Measurements from ENCODE around the gene ADCK2.
"Not testable (repeated sequence)": the region's sequence is repeated elsewhere in the genome, so short reads cannot be mapped to it uniquely, and the experiment has no call there.

Gene ADCK2

DNA sequence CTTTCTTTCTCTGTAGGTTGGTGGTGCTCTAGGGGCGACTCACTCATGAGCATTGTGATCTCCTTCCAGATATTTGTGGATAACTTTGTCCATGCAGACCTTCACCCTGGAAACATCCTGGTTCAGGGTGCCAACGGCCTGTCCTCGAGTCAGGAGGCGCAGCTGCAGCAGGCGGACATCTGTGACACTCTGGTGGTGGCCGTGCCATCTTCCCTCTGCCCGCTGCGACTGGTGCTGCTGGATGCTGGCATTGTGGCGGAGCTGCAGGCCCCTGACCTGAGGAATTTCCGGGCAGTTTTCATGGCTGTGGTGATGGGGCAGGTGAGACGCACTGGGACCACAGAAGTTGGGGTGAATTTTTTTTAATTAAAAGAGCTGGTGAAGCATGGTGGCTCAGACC is 14.2 kb downstream of the ADCK2 start:
- Mint-ChIP-seq H3K9me3 (no peaks in the 10 kb centered on the region), H3K36me3 (peaks cover 30 to 55% of the 10 kb centered on the region in 2 donors)

DNA sequence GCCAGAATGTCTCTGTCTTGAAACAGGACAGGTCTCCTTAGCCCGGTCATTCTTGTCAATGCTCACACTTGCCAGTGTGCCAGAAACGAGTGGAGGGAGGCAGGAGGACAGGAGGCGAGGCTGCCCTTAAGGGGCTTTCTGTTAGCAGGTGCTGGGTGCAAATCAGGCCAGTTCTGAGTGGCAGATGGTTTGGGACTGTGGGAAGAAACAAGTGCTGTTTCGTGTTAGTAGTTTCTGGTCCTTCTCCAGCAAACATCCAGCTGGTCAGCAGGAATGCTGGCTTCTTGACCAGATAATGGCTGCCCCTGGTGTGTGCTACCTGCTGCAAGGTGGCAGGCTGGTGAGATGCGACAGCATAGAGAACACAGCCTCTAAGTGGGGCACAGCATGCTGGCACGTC is 15.6 kb downstream of the ADCK2 start:
- Mint-ChIP-seq H3K9me3 (no peaks in the 10 kb centered on the region), H3K4me3 (no peak overlapping the region), H3K36me3 (peaks cover 26 to 54% of the 10 kb centered on the region in 2 donors), H3K27me3 (no peaks in the 10 kb centered on the region), H3K27ac (peak overlapping the region; percentile 42), H3K4me1 (peaks cover 0 to 3% of the 10 kb centered on the region in 2 donors)
- no peak for ATAC-seq (replicated peaks)
- no peak for DNase-seq

More for the DNA sequence above, 14.2 kb downstream of the ADCK2 start:
- Mint-ChIP-seq H3K4me3 (no peak overlapping the region), H3K27ac (no peak overlapping the region), H3K4me1 (peaks cover 0 to 3% of the 10 kb centered on the region in 2 donors), H3K27me3 (no peaks in the 10 kb centered on the region)
- DNase-seq (no peak), ATAC-seq (replicated peaks) (no peak)

DNA sequence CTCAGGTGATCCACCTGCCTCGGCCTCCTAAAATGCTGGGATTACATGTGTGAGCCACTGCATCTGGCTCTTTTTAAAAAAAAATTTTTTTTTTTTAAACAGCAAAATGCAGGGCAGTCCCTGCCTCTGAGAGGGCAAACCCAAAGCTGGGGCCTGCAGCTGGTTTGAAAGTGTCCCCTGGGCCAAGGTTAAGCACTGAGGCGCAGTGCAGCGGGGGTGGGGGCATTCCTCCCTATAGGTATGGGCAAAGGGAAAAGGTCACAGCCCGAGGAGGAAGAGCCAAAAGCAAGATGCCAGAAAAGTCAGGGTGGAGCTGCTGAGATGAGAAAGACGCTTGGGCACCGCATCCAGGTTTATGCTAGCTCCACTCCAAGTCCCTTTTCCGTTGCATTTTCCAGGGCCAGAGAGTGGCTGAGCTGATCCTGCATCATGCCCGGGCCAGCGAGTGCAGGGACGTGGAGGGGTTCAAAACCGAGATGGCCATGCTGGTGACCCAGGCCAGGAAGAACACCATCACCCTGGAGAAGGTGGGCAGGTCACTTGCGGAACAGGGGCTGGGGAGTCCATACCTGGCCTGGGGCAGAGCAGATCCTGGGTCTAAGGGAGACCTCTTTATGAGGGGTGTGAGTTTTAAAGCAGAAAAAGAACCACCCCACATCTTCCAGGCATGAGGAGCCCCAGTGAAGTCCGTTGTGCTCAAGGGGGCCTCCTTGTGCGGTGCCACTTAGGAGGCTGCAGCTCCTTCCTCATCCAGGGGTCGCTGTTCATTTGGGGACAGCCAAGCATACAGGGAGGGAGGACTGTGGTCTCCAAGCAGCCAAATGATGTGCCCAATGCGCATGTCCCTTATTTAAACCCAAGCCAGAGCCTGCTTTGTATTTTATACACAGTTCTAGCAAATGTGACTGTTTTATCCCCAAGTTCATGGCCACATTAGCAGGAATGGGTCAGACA is 16.7 kb downstream of the ADCK2 start:
- Mint-ChIP-seq H3K4me3 (no peak overlapping the region), H3K9me3 (no peaks in the 10 kb centered on the region), H3K36me3 (peaks cover 23 to 47% of the 10 kb centered on the region in 2 donors), H3K4me1 (peaks cover 0 to 3% of the 10 kb centered on the region in 2 donors), H3K27me3 (no peaks in the 10 kb centered on the region), H3K27ac (no peak overlapping the region)
- ATAC-seq (replicated peaks), result peak in 1 of 2 donors; percentile 61
- DNase-seq, result no peak

DNA sequence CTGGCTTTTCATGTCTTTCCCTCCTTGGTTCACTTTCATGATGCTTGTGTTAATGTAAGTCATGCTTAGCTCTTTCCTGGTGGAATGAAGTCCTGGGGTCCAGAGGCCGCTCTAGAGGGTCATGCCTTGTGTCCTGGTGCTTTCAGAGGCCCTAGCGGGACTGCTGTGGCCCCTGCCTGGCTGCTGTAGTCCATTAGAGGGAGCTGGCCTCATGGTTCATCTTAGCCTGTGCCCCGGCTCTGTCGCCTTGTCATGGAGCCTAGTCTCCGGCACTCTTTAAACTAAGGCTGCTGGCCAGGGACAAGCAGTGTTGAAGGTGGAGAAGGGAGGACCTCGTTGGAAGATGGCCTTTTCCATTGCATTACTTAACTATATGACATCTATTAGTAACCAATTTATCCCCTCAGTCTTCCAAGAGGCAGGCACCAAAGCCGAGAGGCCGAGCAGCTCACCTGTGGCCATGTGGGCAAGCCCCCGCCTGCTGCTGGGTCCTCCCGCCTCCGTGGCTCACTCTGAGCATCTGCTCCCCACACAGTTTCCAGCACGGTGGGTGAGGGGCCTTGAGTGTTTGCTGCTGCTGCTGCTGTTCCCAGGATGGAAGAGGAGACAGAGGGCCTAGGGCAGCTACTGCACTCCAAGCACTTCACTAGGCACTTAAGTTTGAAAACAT is 18.8 kb downstream of the ADCK2 start:
- H3K4me3 Mint-ChIP-seq, result no peak overlapping the region
- no peak for ATAC-seq (replicated peaks)
- H3K36me3 Mint-ChIP-seq, result peaks cover 18 to 40% of the 10 kb centered on the region in 2 donors
- no peaks in the 10 kb centered on the region for H3K9me3 Mint-ChIP-seq
- peaks cover 7 to 10% of the 10 kb centered on the region in 2 donors for H3K4me1 Mint-ChIP-seq
- DNase-seq, result no peak
- no peaks in the 10 kb centered on the region for H3K27me3 Mint-ChIP-seq
- no peak overlapping the region for H3K27ac Mint-ChIP-seq

DNA sequence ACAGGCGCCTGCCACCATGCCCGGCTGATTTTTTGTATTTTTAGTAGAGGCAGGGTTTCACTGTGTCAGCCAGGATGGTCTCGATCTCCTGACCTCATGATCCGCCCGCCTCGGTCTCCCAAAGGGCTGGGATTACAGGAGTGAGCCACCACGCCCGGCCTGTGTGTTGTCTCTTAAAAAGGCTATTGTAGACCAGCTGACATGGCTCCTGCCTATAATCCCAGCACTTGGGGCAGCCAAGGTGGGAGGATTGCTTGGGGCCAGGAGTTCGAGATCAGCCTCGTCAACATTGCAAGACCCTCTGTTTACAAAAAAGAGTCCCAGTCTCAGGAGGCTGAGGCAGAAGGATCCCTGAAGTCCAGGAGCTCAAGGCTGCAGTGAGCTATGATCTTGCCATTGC is 21.1 kb downstream of the ADCK2 start:
- H3K4me3 Mint-ChIP-seq; ATAC-seq (replicated peaks); H3K27me3 Mint-ChIP-seq; H3K9me3 Mint-ChIP-seq; H3K27ac Mint-ChIP-seq; DNase-seq: not testable (repeated sequence)
- peaks cover 14 to 44% of the 10 kb centered on the region in 2 donors for H3K36me3 Mint-ChIP-seq
- peaks cover 16 to 28% of the 10 kb centered on the region in 2 donors for H3K4me1 Mint-ChIP-seq

DNA sequence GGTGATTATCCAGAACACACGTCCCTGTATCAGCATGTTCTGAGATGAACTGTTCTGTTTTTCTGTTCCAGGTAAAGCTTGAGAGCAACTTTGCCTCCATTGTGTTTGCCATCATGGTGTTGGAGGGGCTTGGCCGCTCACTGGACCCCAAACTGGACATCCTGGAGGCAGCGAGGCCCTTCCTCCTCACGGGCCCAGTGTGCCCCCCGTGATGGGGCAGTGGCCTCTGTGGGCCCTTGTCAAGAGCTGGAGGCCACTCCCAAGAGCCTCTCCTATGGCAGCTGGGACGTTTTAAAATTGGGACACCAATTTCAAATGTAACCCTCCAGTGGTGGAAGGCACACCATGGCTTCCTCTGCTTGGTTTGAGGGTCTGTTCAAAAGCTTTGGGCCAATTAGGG is 21.8 kb downstream of the ADCK2 start:
- H3K9me3 Mint-ChIP-seq, result no peaks in the 10 kb centered on the region
- H3K4me3 Mint-ChIP-seq, result no peak overlapping the region
- DNase-seq (no peak), ATAC-seq (replicated peaks) (no peak)
- no peaks in the 10 kb centered on the region for H3K27me3 Mint-ChIP-seq
- no peak overlapping the region for H3K27ac Mint-ChIP-seq
- peaks cover 12 to 43% of the 10 kb centered on the region in 2 donors for H3K36me3 Mint-ChIP-seq
- peaks cover 18 to 35% of the 10 kb centered on the region in 2 donors for H3K4me1 Mint-ChIP-seq

DNA sequence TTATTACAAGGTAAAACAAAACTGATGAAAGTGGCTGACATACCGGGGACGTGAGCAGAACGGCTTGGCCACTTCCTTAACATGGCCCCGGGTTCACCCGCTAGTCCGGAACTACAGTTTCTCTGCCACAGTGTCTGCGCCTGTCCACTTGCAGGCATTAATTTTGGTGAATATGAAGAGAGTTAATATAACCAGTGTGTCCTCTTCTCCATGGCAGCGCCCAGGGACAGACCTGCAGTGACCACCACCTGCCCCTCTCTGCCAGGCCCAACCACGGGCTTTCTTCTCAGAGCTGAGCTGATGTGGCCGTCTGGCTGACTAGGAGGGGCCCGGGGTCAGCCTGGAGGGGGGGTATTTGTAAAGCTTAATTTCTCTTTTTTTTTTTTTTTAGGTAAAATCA is 22.6 kb downstream of the ADCK2 start:
- H3K27ac Mint-ChIP-seq, result no peak overlapping the region
- H3K27me3 Mint-ChIP-seq, result no peaks in the 10 kb centered on the region
- H3K4me3 Mint-ChIP-seq, result no peak overlapping the region
- DNase-seq, result no peak
- no peak for ATAC-seq (replicated peaks)
- H3K9me3 Mint-ChIP-seq, result no peaks in the 10 kb centered on the region
- H3K4me1 Mint-ChIP-seq, result peaks cover 19 to 38% of the 10 kb centered on the region in 2 donors
- peaks cover 14 to 43% of the 10 kb centered on the region in 2 donors for H3K36me3 Mint-ChIP-seq

DNA sequence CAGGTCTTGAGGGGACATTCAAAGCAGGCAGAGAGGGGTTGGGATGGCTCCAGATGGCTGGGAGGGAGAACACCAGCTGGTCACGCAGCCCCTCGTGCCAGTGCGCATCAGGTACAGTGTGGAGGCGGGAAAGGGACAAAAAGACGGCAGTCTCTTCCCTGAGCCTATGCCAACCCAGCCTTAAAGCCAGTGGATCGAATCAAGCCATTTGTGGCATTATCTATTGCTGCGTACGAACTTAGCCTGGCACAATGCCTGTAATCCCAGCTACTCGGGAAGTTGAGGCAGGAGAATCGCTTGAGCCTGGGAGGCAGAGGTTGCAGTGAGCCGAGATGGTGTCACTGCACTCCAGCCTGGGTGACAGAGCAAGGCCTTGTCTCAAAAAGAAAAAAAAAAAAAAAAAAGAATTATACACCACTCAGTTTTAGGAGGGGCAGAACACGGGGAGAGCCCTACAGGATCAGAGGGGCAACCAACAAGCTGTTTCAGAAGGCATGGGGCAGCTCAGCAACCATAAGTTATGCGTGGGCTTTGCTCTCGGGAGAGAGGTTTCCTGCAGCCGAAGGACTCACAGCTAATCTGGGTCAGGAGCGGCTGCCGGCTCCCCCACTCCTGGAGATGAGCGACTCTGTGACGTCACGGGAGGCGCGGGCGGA is 23.4 kb downstream of the ADCK2 start:
- Mint-ChIP-seq H3K9me3 (no peaks in the 10 kb centered on the region), H3K27me3 (no peaks in the 10 kb centered on the region), H3K4me3 (peak overlapping the region; percentile 92 to 95), H3K36me3 (peaks cover 11 to 37% of the 10 kb centered on the region in 2 donors), H3K4me1 (peaks cover 19 to 38% of the 10 kb centered on the region in 2 donors), H3K27ac (peak overlapping the region; percentile 98)
- ATAC-seq (replicated peaks) (peak in 1 of 2 donors; percentile 10), DNase-seq (no peak)

DNA sequence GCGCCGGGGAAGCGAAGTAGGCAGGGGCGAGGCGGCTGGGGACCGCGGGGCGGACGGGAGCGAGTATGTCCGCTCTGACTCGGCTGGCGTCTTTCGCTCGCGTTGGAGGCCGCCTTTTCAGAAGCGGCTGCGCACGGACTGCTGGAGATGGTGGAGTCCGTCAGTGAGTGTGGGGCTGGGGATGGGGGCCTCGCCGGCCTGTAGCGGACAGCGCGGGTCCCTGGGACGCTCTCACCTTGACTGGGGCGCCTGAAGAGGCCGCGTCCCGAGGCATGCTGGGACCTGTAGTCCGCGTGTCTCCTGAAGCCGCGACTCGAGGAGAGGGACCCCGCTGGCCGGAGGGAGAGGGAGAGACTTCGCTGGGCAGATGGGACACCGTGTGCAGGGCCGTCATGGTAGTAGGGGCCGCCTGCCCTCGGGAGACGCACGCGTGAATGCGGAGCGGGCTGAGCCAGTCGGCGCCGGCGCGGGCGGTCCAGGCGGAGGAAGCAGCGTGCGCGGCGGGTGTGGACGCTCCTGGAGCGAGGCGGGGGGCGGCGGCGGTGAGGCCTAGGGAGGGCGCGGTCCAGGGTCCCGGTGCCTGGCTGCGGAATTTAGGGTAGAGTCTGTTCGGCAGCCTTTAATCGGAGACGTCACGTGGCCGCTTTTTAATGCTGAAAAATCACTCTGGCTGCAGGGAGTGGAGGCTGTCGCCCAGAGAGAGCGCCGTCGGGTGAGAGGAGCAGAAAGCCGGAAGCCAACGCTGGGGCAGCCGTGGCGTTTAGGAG is 24.1 kb downstream of the ADCK2 start, which contains the start of gene NDUFB2:
TSS of gene NDUFB2 (plus strand) at position 29 of the 767 bp plus-strand sequence. CDS start at position 66, 37 bp downstream.
- peak; percentile 89 to 92 for ATAC-seq (replicated peaks)

DNA sequence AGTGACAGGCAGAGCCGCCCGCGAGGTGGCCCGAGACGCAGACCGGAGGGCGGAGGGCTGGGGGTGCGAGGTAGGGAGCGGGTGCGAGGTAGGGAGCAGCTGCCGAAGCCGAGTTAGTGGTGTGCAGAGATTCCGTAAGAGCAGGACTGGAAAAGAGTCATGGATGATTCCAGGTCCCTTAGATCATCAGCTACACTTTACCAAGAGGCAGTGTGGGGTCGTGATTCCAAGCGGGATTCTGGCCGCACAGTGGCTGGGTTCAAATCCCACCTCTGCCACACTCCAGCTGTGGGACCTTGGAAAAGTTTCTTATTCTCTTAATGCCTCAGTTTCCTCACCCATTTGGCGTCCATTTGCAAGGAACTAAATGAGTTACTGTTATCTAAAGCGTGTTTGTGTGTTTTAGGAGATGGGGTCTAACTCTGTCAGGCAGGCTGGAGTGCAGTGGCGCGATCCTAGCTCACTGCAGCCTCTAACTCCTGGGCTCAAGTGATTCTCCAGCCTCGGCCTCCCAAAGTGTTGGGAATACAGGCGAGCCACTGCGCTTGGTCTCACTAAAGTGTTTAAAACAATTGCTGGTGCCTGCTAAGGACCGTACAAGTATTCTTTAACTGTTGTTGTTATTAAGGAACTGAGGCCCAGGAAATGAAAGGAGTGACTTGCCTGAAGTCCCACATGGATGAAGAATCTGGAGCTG is 24.9 kb downstream of the ADCK2 start:
- Mint-ChIP-seq H3K4me1 (peaks cover 19 to 38% of the 10 kb centered on the region in 2 donors), H3K27ac (peak overlapping the region; percentile 98)

More for the DNA sequence above, 24.1 kb downstream of the ADCK2 start, which contains the start of gene NDUFB2:
- Mint-ChIP-seq H3K9me3 (no peaks in the 10 kb centered on the region), H3K27me3 (no peaks in the 10 kb centered on the region), H3K4me1 (peaks cover 19 to 38% of the 10 kb centered on the region in 2 donors), H3K36me3 (peaks cover 11 to 31% of the 10 kb centered on the region in 2 donors), H3K4me3 (peak within 1 kb of the TSS; percentile 92 to 95), H3K27ac (peak within 1 kb of the TSS; percentile 98)
- peak; percentile 84 for DNase-seq

DNA sequence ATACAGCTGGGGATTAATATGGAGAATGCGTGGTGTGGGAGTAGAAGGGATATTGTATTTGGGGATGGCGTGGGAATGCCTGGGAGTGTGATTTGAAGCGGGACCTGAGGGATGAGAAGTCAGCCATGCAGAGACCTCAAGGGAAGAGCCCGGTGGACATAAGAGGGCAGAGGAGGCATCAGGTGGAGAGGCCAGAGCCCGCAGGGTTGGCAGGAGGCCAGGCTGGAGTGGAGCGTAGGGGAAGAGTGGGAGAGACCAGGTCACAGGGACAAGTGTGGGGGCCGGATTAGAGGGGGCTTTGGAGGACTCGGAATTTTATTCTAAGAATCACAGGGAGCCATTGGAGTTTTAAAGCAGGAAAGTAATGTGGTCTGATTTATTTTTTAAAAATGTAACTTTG is 25.7 kb downstream of the ADCK2 start:
- Mint-ChIP-seq H3K4me3 (peak overlapping the region; percentile 92 to 95), H3K27me3 (no peaks in the 10 kb centered on the region), H3K4me1 (peaks cover 19 to 38% of the 10 kb centered on the region in 2 donors), H3K36me3 (peaks cover 11 to 30% of the 10 kb centered on the region in 2 donors), H3K27ac (peak overlapping the region; percentile 98), H3K9me3 (no peaks in the 10 kb centered on the region)
- DNase-seq, result no peak
- no peak for ATAC-seq (replicated peaks)

More for the DNA sequence above, 24.9 kb downstream of the ADCK2 start:
- Mint-ChIP-seq H3K36me3 (peaks cover 11 to 26% of the 10 kb centered on the region in 2 donors), H3K9me3 (no peaks in the 10 kb centered on the region), H3K27me3 (no peaks in the 10 kb centered on the region), H3K4me3 (peak overlapping the region; percentile 92 to 95)
- ATAC-seq (replicated peaks) (no peak), DNase-seq (no peak)

DNA sequence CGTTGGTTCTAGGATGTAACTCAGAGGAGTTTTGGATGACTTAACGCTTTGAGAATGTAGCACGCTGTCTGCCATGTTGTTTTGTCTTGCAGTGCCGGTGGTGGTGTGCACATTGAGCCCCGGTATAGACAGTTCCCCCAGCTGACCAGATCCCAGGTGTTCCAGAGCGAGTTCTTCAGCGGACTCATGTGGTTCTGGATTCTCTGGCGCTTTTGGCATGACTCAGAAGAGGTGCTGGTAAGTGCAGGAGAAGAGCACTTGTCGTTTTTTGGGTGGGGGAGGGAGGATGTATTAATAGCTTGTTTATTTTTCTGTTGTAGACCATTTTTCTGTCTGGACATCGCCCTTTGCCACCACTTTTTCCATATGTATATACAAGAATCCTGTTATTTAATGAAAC is 30.0 kb downstream of the ADCK2 start:
- Mint-ChIP-seq H3K27ac (no peak overlapping the region), H3K4me3 (no peak overlapping the region), H3K36me3 (peaks cover 25 to 32% of the 10 kb centered on the region in 2 donors), H3K27me3 (no peaks in the 10 kb centered on the region), H3K9me3 (no peaks in the 10 kb centered on the region), H3K4me1 (peaks cover 12 to 20% of the 10 kb centered on the region in 2 donors)
- no peak for DNase-seq
- ATAC-seq (replicated peaks), result no peak

DNA sequence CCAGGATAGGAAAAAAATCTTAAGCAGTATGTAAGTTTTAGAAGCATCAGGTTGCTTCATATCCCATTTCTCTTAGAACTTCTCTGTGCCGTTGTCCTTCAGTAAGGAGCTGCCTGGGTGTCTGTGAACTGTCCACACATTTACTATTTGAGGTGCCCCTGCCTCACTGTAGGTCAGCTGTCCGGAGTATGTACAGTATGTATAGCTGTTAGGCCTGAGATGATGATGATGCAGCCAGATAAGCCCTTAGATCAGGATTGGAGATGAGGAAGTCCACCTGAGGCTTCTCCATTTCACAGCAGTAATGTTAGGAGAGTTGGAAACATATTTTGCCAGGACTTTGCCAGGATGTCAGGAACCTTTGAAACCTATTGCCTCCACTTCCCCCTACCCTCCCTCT is 31.5 kb downstream of the ADCK2 start:
- Mint-ChIP-seq H3K4me1 (peaks cover 3 to 7% of the 10 kb centered on the region in 2 donors), H3K9me3 (no peaks in the 10 kb centered on the region), H3K27ac (no peak overlapping the region), H3K36me3 (peaks cover 17 to 24% of the 10 kb centered on the region in 2 donors), H3K4me3 (no peak overlapping the region), H3K27me3 (no peaks in the 10 kb centered on the region)
- DNase-seq (no peak), ATAC-seq (replicated peaks) (no peak)
